IMR-90 (cell line): ENCODE results near the gene CADM2. TPM values are rescaled to one million over a fixed set of nuclear protein-coding genes. Genes with fewer than 3 reads are reported as not detected.

Source experiments
- ATAC-seq: fragments of 200-7000 bp; cut with Tn5 transposase; 2 replicates; pipeline ENCODE4 v1.9.1; 2020; ENCODE audit warnings: low read depth, mild to moderate bottlenecking, moderate library complexity
- BruUV-seq: library from RNA; stranded (reverse); fragments of 400-500 nt; replicated peaks from 2 replicates; lab custom pipeline; 2021; lab: Mats Ljungman, UMichigan
- CTCF ChIA-PET: fragments of 300-600 bp; formaldehyde crosslinking; extraction: SDS; loops from one replicate; lab custom pipeline; 2021; ENCODE audit warnings: antibody characterized with exemption; lab: Yijun Ruan, JAX
- POLR2A ChIA-PET: fragments of 300-600 bp; sonication (Branson Sonifier 250); formaldehyde crosslinking; loops from one replicate; lab custom pipeline; 2022; ENCODE audit warnings: antibody characterized with exemption; ENCODE audit not compliant: unreplicated experiment; lab: Charles Lee
- DNase-seq: peaks from one replicate; pipeline ENCODE4 v3.0.0; 2013
- H2AFZ ChIP-seq: replicated peaks from 2 replicates; pipeline ENCODE3; 2013; ENCODE audit warnings: low read length, mild to moderate bottlenecking; ENCODE audit not compliant: poor library complexity
- H2AK5ac ChIP-seq: 2 replicates; pipeline ENCODE4 v1.6.1; 2013; ENCODE audit warnings: low read depth, low read length, inconsistent platforms
- H2AK9ac ChIP-seq: replicated peaks from 2 replicates; pipeline ENCODE3; 2013; ENCODE audit warnings: mild to moderate bottlenecking, low read depth, low read length, moderate library complexity; ENCODE audit not compliant: poor library complexity
- H2BK120ac ChIP-seq: 2 replicates; pipeline ENCODE4 v1.6.1; 2013; ENCODE audit warnings: low read depth, low read length, inconsistent platforms
- H2BK15ac ChIP-seq: 3 replicates; pipeline ENCODE4 v1.6.1; 2013; ENCODE audit warnings: low read depth, low read length, inconsistent platforms
- H2BK20ac ChIP-seq: 2 replicates; pipeline ENCODE4 v1.6.1; 2013; ENCODE audit warnings: low read depth, mild to moderate bottlenecking, inconsistent platforms, low read length, moderate library complexity
- H2BK5ac ChIP-seq: 2 replicates; pipeline ENCODE4 v1.6.1; 2013; ENCODE audit warnings: mild to moderate bottlenecking, low read depth, low read length, inconsistent platforms; ENCODE audit not compliant: poor library complexity, severe bottlenecking
- H3K14ac ChIP-seq: replicated peaks from 2 replicates; pipeline ENCODE4 v1.6.1; 2013; ENCODE audit warnings: low read depth, low read length, inconsistent platforms
- H3K18ac ChIP-seq: 2 replicates; pipeline ENCODE4 v1.6.1; 2013; ENCODE audit warnings: low read depth, low read length, control low read depth
- H3K23ac ChIP-seq: 2 replicates; pipeline ENCODE4 v1.6.1; 2013; ENCODE audit warnings: low read depth, low read length, inconsistent platforms
- H3K27ac ChIP-seq: 2 replicates; pipeline ENCODE4 v1.5.1; 2013; ENCODE audit warnings: mild to moderate bottlenecking, control low read depth, low read length; ENCODE audit not compliant: insufficient read depth
- H3K27me3 ChIP-seq: 2 replicates; pipeline ENCODE4 v1.6.1; 2013; ENCODE audit warnings: low read length; ENCODE audit not compliant: control insufficient read depth, insufficient read depth
- H3K36me3 ChIP-seq: 2 replicates; pipeline ENCODE4 v1.6.1; 2013; ENCODE audit warnings: low read length, mixed read lengths; ENCODE audit not compliant: control insufficient read depth, insufficient read depth
- H3K4ac ChIP-seq: 2 replicates; pipeline ENCODE4 v1.6.1; 2013; ENCODE audit warnings: low read depth, low read length, inconsistent platforms
- H3K4me1 ChIP-seq: 2 replicates; pipeline ENCODE4 v1.6.1; 2013; ENCODE audit warnings: low read length, mixed read lengths; ENCODE audit not compliant: control insufficient read depth, insufficient read depth
- H3K4me2 ChIP-seq: 2 replicates; pipeline ENCODE4 v1.6.1; 2013; ENCODE audit warnings: low read depth, mild to moderate bottlenecking, control low read depth, low read length, moderate library complexity
- H3K4me3 ChIP-seq: 2 replicates; pipeline ENCODE4 v1.5.1; 2013; ENCODE audit warnings: low read depth, mild to moderate bottlenecking, control low read depth, low read length, moderate library complexity; ENCODE audit not compliant: insufficient read depth
- H3K56ac ChIP-seq: 2 replicates; pipeline ENCODE4 v1.6.1; 2013; ENCODE audit warnings: low read length, inconsistent platforms; ENCODE audit not compliant: insufficient read depth; ENCODE audit errors: extremely low read depth
- H3K79me1 ChIP-seq, 2 experiments: 2 replicates each; pipeline ENCODE4 v1.6.1; 2013; ENCODE audit warnings: low read length in 2 of 2, inconsistent platforms in 1 of 2, low read depth in 1 of 2
- H3K9ac ChIP-seq: 2 replicates; pipeline ENCODE4 v1.6.1; 2013; ENCODE audit warnings: low read depth, low read length, control low read depth
- H3K9me1 ChIP-seq: 2 replicates; pipeline ENCODE4 v1.6.1; 2013; ENCODE audit warnings: low read length, inconsistent platforms; ENCODE audit not compliant: insufficient read depth
- H3K9me3 ChIP-seq: 2 replicates; pipeline ENCODE4 v1.6.1; 2013; ENCODE audit warnings: low read length; ENCODE audit not compliant: control insufficient read depth, insufficient read depth
- H4K20me1 ChIP-seq: 2 replicates; pipeline ENCODE4 v1.6.1; 2013; ENCODE audit warnings: low read length, inconsistent platforms; ENCODE audit not compliant: insufficient read depth
- H4K5ac ChIP-seq: 2 replicates; pipeline ENCODE4 v1.6.1; 2013; ENCODE audit warnings: mild to moderate bottlenecking, low read depth, low read length, control low read depth
- H4K8ac ChIP-seq, 2 experiments: 2 replicates each; pipeline ENCODE4 v1.6.1; 2013; ENCODE audit warnings: low read depth in 2 of 2, low read length in 2 of 2, control low read depth in 1 of 2, inconsistent platforms in 1 of 2
- H4K91ac ChIP-seq: 2 replicates; pipeline ENCODE4 v1.6.1; 2013; ENCODE audit warnings: low read depth, low read length, inconsistent platforms; ENCODE audit not compliant: insufficient read depth
- BHLHE40 ChIP-seq: fragments of 150-350 bp; IDR thresholded peaks from 2 replicates; pipeline ENCODE4 v1.6.1; 2016; ENCODE audit warnings: mild to moderate bottlenecking, low read depth, low read length
- CEBPB ChIP-seq: IDR thresholded peaks from 2 replicates; pipeline ENCODE4 v1.6.1; 2012; ENCODE audit warnings: low read depth, low read length, improper control_type of control experiment
- CTCF ChIP-seq: conservative IDR thresholded peaks from 2 replicates; pipeline ENCODE4 v1.5.1; 2012; ENCODE audit warnings: mild to moderate bottlenecking, low read depth, low read length, improper control_type of control experiment
- ELK1 ChIP-seq: fragments of 150-350 bp; IDR thresholded peaks from 2 replicates; pipeline ENCODE4 v1.6.1; 2016; ENCODE audit warnings: low read depth, mild to moderate bottlenecking, low read length, moderate library complexity, borderline replicate concordance
- FOS ChIP-seq: fragments of 150-350 bp; IDR thresholded peaks from 2 replicates; pipeline ENCODE4 v1.6.1; 2016; ENCODE audit warnings: low read depth, low read length
- MAFK ChIP-seq: IDR thresholded peaks from 2 replicates; pipeline ENCODE4 v1.6.1; 2012; ENCODE audit warnings: low read depth, low read length, improper control_type of control experiment
- MAZ ChIP-seq: IDR thresholded peaks from 2 replicates; pipeline ENCODE4 v1.6.1; 2012; ENCODE audit warnings: low read depth, mild to moderate bottlenecking, low read length, improper control_type of control experiment, moderate library complexity, borderline replicate concordance
- NFE2L2 ChIP-seq: fragments of 150-350 bp; IDR thresholded peaks from 2 replicates; pipeline ENCODE4 v1.6.1; 2016; ENCODE audit warnings: low read depth, mild to moderate bottlenecking, low read length
- POLR2A ChIP-seq: IDR thresholded peaks from 2 replicates; pipeline ENCODE4 v1.6.1; 2012; ENCODE audit warnings: mild to moderate bottlenecking, low read depth, low read length
- RAD21 ChIP-seq: IDR thresholded peaks from 2 replicates; pipeline ENCODE4 v1.6.1; 2012; ENCODE audit warnings: low read length, improper control_type of control experiment
- RCOR1 ChIP-seq: IDR thresholded peaks from 2 replicates; pipeline ENCODE4 v1.6.1; 2012; ENCODE audit warnings: mild to moderate bottlenecking, low read length, improper control_type of control experiment; ENCODE audit not compliant: insufficient replicate concordance
- RFX5 ChIP-seq: IDR thresholded peaks from 2 replicates; pipeline ENCODE4 v1.8.0; 2012; ENCODE audit warnings: low read depth, mild to moderate bottlenecking, low read length, moderate library complexity
- SMC3 ChIP-seq: fragments of 150-350 bp; IDR thresholded peaks from 2 replicates; pipeline ENCODE4 v1.6.1; 2016; ENCODE audit warnings: low read depth, mild to moderate bottlenecking, antibody characterized with exemption, low read length, moderate library complexity
- USF2 ChIP-seq: fragments of 150-350 bp; IDR thresholded peaks from 2 replicates; pipeline ENCODE4 v1.6.1; 2017; ENCODE audit warnings: mild to moderate bottlenecking, antibody characterized with exemption, low read length, low read depth
- WGBS, 2 experiments: methylation state at CpG; one replicate each; pipeline versions ENCODE4 v1.1.5 to v1.1.7; 2013; ENCODE audit warnings: missing lambda C conversion rate in 2 of 2; ENCODE audit not compliant: insufficient read length in 1 of 2; ENCODE audit errors: extremely low coverage in 2 of 2; 5-methylcytosine and 5-hydroxymethylcytosine counted together
- dilution Hi-C: fragments of 300-500 bp; cut with HindIII; formaldehyde crosslinking; loops from one replicate; pipeline ENCODE4 v1.14.3; 2018; ENCODE audit warnings: low sequenced_read_pairs; ENCODE audit not compliant: unreplicated experiment
- in situ Hi-C: fragments of 300-500 bp; cut with MboI; formaldehyde crosslinking; loops from 3 replicates; pipeline ENCODE4 v1.14.3; 2019; ENCODE audit warnings: low sequenced_read_pairs, inconsistent platforms, mixed read lengths
- intact Hi-C: fragments of 100-400 bp; cut with micrococcal nuclease; formaldehyde crosslinking; loops from 2 replicates; pipeline ENCODE4 v1.10.0; 2022
- polyA plus RNA-seq, 3 experiments: library from polyadenylated mRNA; depleted of rRNA; stranded (reverse); fragments of >200 nt; gene quantifications; 2 replicates each; pipeline ENCODE4 v1.2.3, GENCODE V29; 2012; ENCODE audit warnings: low replicate concordance in 1 of 3
- total RNA-seq: library from RNA; depleted of rRNA; stranded (reverse); fragments of >200 nt; gene quantifications from 2 replicates; pipeline ENCODE4 v1.2.3, GENCODE V29; 2012

CADM2 gene
- total and polyA plus RNA-seq, 2 of the 4 experiments (the other 2 are of a cell fraction), result not detected

GRCh38 chr3:85355572-85355971 lies 396.8 kb downstream of the CADM2 start:
- no peak overlapping the region for H4K8ac ChIP-seq
- intact Hi-C loops, result loop anchor here (10.0 kb wide), 1 partner anchor 381 kb away; no protein-coding TSS in a partner anchor
- no peak overlapping the region for H3K27ac ChIP-seq
- no peaks in the 10 kb centered on the region for H3K9me3 ChIP-seq
- no peak overlapping the region for H2AFZ ChIP-seq
- H2AK5ac ChIP-seq, result no peak overlapping the region
- H3K9ac ChIP-seq, result no peak overlapping the region
- BruUV-seq, result no TSS peak
- H3K4me3 ChIP-seq, result no peak overlapping the region
- no peaks in the 10 kb centered on the region for H4K20me1 ChIP-seq
- H3K14ac ChIP-seq, result no peak overlapping the region
- no peak overlapping the region for H3K23ac ChIP-seq
- H3K79me1 ChIP-seq, result no peaks in the 10 kb centered on the region
- no peaks in the 10 kb centered on the region for H3K27me3 ChIP-seq
- H3K4me2 ChIP-seq, result no peak overlapping the region
- H3K36me3 ChIP-seq, result no peaks in the 10 kb centered on the region
- no peaks in the 10 kb centered on the region for H3K4me1 ChIP-seq
- DNase-seq, result no peak
- H2BK15ac ChIP-seq, result no peak overlapping the region
- ChIA-PET POLR2A (no interaction called here), CTCF (no interaction called here)
- H3K18ac ChIP-seq, result no peak overlapping the region
- H3K56ac ChIP-seq, result no peak overlapping the region
- no peak overlapping the region for H3K4ac ChIP-seq
- ATAC-seq, result no peak
- in situ Hi-C loops, result no loop called here
- H3K9me1 ChIP-seq, result no peaks in the 10 kb centered on the region
- H2AK9ac ChIP-seq, result no peak overlapping the region
- H2BK5ac ChIP-seq, result no peak overlapping the region
- no peak overlapping the region for H4K5ac ChIP-seq
- H2BK20ac ChIP-seq, result no peak overlapping the region
- H2BK120ac ChIP-seq, result no peak overlapping the region
- TF ChIP-seq MAFK (no peak), BHLHE40 (no peak), NFE2L2 (no peak), SMC3 (no peak), USF2 (no peak), CEBPB (no peak), ELK1 (no peak), RCOR1 (no peak), CTCF (no peak), RFX5 (no peak), FOS (no peak), RAD21 (no peak), MAZ (no peak), POLR2A (no peak)
- dilution Hi-C loops, result no loop called here
- WGBS, 2 experiments, result 100% methylated on average over 1 of the region's 4 CpGs; no CpG with 5 or more reads in 1 of the 2 experiments
- no peak overlapping the region for H4K91ac ChIP-seq
